ENCODE data around the gene PANK1. TPM values are rescaled to one million over a fixed set of nuclear protein-coding genes. Genes with fewer than 3 reads are reported as not detected.

PANK1 gene
- total RNA-seq, 1 donor from 2014 or later = 16.7 TPM

GRCh38 chr10:89648074-89648473, 3.0 kb upstream of the PANK1 start:
- Mint-ChIP-seq H3K27ac (ENCODE audit: unreplicated experiment) (no peak overlapping the region), H3K4me3 (ENCODE audit: unreplicated experiment) (no peak overlapping the region), H3K9me3 (ENCODE audit: unreplicated experiment) (peaks cover 2% of the 10 kb centered on the region), H3K36me3 (ENCODE audit: unreplicated experiment) (no peaks in the 10 kb centered on the region), H3K4me1 (ENCODE audit: low read depth, unreplicated experiment) (peaks cover 4% of the 10 kb centered on the region), H3K27me3 (ENCODE audit: unreplicated experiment) (peaks cover 7% of the 10 kb centered on the region)
- no peak for DNase-seq
- TF ChIP-seq, protein P1, sequence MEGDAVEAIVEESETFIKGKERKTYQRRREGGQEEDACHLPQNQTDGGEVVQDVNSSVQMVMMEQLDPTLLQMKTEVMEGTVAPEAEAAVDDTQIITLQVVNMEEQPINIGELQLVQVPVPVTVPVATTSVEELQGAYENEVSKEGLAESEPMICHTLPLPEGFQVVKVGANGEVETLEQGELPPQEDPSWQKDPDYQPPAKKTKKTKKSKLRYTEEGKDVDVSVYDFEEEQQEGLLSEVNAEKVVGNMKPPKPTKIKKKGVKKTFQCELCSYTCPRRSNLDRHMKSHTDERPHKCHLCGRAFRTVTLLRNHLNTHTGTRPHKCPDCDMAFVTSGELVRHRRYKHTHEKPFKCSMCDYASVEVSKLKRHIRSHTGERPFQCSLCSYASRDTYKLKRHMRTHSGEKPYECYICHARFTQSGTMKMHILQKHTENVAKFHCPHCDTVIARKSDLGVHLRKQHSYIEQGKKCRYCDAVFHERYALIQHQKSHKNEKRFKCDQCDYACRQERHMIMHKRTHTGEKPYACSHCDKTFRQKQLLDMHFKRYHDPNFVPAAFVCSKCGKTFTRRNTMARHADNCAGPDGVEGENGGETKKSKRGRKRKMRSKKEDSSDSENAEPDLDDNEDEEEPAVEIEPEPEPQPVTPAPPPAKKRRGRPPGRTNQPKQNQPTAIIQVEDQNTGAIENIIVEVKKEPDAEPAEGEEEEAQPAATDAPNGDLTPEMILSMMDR (IDR thresholded peaks at IDR 0.05; ENCODE audit: partially characterized antibody, unreplicated experiment) = no peak

- Mint-ChIP-seq H3K9me3 (ENCODE audit: unreplicated experiment) (no peaks in the 10 kb centered on the region), H3K4me3 (ENCODE audit: unreplicated experiment) (no peak overlapping the region), H3K27me3 (ENCODE audit: unreplicated experiment) (peaks cover 7% of the 10 kb centered on the region), H3K27ac (ENCODE audit: unreplicated experiment) (no peak overlapping the region), H3K4me1 (ENCODE audit: low read depth, unreplicated experiment) (peaks cover 11% of the 10 kb centered on the region), H3K36me3 (ENCODE audit: unreplicated experiment) (no peaks in the 10 kb centered on the region)
- TF ChIP-seq, protein P1 (IDR thresholded peaks at IDR 0.05; ENCODE audit: partially characterized antibody, unreplicated experiment) = no peak
- no peak for DNase-seq
Measured at GRCh38 chr10:89646889-89647657, 2.0 kb upstream of the PANK1 start.

GRCh38 chr10:89645742-89646172, 715 bp upstream of the PANK1 start:
- no peak for DNase-seq
- peaks cover 11% of the 10 kb centered on the region for H3K4me1 Mint-ChIP-seq (ENCODE audit: low read depth, unreplicated experiment)
- no peaks in the 10 kb centered on the region for H3K9me3 Mint-ChIP-seq (ENCODE audit: unreplicated experiment)
- H3K27ac Mint-ChIP-seq (ENCODE audit: unreplicated experiment) = peak overlapping the region; percentile 81
- TF ChIP-seq, protein P1 (IDR thresholded peaks at IDR 0.05; ENCODE audit: partially characterized antibody, unreplicated experiment) = no peak
- no peaks in the 10 kb centered on the region for H3K36me3 Mint-ChIP-seq (ENCODE audit: unreplicated experiment)
- H3K4me3 Mint-ChIP-seq (ENCODE audit: unreplicated experiment) = peak overlapping the region; percentile 97
- peaks cover 7% of the 10 kb centered on the region for H3K27me3 Mint-ChIP-seq (ENCODE audit: unreplicated experiment)

- TF ChIP-seq, protein P1 (IDR thresholded peaks at IDR 0.05; ENCODE audit: partially characterized antibody, unreplicated experiment) = no peak
- peak; percentile 69 for DNase-seq
- Mint-ChIP-seq H3K9me3 (ENCODE audit: unreplicated experiment) (no peaks in the 10 kb centered on the region), H3K27ac (ENCODE audit: unreplicated experiment) (no peak overlapping the region), H3K27me3 (ENCODE audit: unreplicated experiment) (peaks cover 7% of the 10 kb centered on the region), H3K4me3 (ENCODE audit: unreplicated experiment) (no peak overlapping the region), H3K36me3 (ENCODE audit: unreplicated experiment) (no peaks in the 10 kb centered on the region), H3K4me1 (ENCODE audit: low read depth, unreplicated experiment) (peaks cover 13% of the 10 kb centered on the region)
Measured at GRCh38 chr10:89644691-89644966, 413 bp downstream of the PANK1 start.

- Mint-ChIP-seq H3K27ac (ENCODE audit: unreplicated experiment) (no peak overlapping the region), H3K27me3 (ENCODE audit: unreplicated experiment) (peaks cover 7% of the 10 kb centered on the region), H3K36me3 (ENCODE audit: unreplicated experiment) (no peaks in the 10 kb centered on the region), H3K4me1 (ENCODE audit: low read depth, unreplicated experiment) (peaks cover 13% of the 10 kb centered on the region), H3K9me3 (ENCODE audit: unreplicated experiment) (peaks cover 1% of the 10 kb centered on the region), H3K4me3 (ENCODE audit: unreplicated experiment) (no peak overlapping the region)
- peak; percentile 78 for DNase-seq
- TF ChIP-seq, protein P1 (IDR thresholded peaks at IDR 0.05; ENCODE audit: partially characterized antibody, unreplicated experiment) = no peak
Measured at GRCh38 chr10:89643812-89644690, 991 bp downstream of the PANK1 start.

All from glutamatergic neuron (in vitro differentiated cells).